ENCODE results near the gene CAMTA1. TPM values are rescaled to one million over a fixed set of nuclear protein-coding genes. Genes with fewer than 3 reads are reported as not detected.

The CAMTA1 gene
- total and polyA plus RNA-seq, 4 donors, result 18.0 to 93.5 (median 35.8) TPM

DNA sequence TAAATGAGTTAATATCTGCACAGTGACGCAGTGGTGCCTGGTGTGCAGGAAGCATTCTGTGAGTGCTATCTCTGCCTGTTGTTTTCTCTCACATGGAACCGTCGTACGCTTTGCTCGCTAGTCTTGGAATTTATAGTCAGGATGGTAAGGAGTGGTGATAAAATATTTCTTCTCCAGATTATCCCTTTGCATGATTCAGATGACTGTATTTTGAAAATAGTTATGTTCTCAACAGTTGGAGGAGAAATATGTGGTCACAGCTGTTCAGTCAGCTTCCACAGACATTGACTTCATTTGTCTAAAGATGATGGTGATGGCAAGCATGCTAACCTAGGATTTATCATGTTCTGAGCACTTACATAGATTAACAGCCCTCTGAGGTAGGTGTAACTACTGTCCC lies 944.5 kb downstream of the CAMTA1 start:
- no peak overlapping the region for H3K27ac ChIP-seq (ENCODE audit: low read depth in 1 of 2, low read length in 2 of 2)
- no peak for DNase-seq (ENCODE audit: low spot score)
- no peaks in the 10 kb centered on the region for H3K9me3 ChIP-seq (ENCODE audit: control insufficient read depth in 4 of 4, low read length in 3 of 4)
- no peak for TF ChIP-seq EGR1 (IDR thresholded peaks at IDR 0.05; ENCODE audit: low read depth in 2 of 2)
- TF ChIP-seq FOXA2 (IDR thresholded peaks at IDR 0.05), result no peak
- no peak for TF ChIP-seq JUND (IDR thresholded peaks at IDR 0.05)
- TF ChIP-seq HNF4A (conservative IDR thresholded peaks at IDR 0.05), result no peak
- no peak for TF ChIP-seq TAF1 (conservative IDR thresholded peaks at IDR 0.05)
- TF ChIP-seq RAD21 (IDR thresholded peaks at IDR 0.05), result no peak
- TF ChIP-seq, protein P1, sequence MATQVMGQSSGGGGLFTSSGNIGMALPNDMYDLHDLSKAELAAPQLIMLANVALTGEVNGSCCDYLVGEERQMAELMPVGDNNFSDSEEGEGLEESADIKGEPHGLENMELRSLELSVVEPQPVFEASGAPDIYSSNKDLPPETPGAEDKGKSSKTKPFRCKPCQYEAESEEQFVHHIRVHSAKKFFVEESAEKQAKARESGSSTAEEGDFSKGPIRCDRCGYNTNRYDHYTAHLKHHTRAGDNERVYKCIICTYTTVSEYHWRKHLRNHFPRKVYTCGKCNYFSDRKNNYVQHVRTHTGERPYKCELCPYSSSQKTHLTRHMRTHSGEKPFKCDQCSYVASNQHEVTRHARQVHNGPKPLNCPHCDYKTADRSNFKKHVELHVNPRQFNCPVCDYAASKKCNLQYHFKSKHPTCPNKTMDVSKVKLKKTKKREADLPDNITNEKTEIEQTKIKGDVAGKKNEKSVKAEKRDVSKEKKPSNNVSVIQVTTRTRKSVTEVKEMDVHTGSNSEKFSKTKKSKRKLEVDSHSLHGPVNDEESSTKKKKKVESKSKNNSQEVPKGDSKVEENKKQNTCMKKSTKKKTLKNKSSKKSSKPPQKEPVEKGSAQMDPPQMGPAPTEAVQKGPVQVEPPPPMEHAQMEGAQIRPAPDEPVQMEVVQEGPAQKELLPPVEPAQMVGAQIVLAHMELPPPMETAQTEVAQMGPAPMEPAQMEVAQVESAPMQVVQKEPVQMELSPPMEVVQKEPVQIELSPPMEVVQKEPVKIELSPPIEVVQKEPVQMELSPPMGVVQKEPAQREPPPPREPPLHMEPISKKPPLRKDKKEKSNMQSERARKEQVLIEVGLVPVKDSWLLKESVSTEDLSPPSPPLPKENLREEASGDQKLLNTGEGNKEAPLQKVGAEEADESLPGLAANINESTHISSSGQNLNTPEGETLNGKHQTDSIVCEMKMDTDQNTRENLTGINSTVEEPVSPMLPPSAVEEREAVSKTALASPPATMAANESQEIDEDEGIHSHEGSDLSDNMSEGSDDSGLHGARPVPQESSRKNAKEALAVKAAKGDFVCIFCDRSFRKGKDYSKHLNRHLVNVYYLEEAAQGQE (IDR thresholded peaks at IDR 0.05), result no peak
- TF ChIP-seq, protein P2, sequence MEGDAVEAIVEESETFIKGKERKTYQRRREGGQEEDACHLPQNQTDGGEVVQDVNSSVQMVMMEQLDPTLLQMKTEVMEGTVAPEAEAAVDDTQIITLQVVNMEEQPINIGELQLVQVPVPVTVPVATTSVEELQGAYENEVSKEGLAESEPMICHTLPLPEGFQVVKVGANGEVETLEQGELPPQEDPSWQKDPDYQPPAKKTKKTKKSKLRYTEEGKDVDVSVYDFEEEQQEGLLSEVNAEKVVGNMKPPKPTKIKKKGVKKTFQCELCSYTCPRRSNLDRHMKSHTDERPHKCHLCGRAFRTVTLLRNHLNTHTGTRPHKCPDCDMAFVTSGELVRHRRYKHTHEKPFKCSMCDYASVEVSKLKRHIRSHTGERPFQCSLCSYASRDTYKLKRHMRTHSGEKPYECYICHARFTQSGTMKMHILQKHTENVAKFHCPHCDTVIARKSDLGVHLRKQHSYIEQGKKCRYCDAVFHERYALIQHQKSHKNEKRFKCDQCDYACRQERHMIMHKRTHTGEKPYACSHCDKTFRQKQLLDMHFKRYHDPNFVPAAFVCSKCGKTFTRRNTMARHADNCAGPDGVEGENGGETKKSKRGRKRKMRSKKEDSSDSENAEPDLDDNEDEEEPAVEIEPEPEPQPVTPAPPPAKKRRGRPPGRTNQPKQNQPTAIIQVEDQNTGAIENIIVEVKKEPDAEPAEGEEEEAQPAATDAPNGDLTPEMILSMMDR (IDR thresholded peaks at IDR 0.05; ENCODE audit: low read depth, low read length, missing input control), result no peak
- TF ChIP-seq, protein P3, sequence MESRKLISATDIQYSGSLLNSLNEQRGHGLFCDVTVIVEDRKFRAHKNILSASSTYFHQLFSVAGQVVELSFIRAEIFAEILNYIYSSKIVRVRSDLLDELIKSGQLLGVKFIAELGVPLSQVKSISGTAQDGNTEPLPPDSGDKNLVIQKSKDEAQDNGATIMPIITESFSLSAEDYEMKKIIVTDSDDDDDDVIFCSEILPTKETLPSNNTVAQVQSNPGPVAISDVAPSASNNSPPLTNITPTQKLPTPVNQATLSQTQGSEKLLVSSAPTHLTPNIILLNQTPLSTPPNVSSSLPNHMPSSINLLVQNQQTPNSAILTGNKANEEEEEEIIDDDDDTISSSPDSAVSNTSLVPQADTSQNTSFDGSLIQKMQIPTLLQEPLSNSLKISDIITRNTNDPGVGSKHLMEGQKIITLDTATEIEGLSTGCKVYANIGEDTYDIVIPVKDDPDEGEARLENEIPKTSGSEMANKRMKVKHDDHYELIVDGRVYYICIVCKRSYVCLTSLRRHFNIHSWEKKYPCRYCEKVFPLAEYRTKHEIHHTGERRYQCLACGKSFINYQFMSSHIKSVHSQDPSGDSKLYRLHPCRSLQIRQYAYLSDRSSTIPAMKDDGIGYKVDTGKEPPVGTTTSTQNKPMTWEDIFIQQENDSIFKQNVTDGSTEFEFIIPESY (IDR thresholded peaks at IDR 0.05), result no peak
- TF ChIP-seq NR2F2 (IDR thresholded peaks at IDR 0.05), result no peak
- no peak for TF ChIP-seq FOXA1 (IDR thresholded peaks at IDR 0.05)
- no peak for TF ChIP-seq SP1 (IDR thresholded peaks at IDR 0.05)
- TF ChIP-seq HNF4G (IDR thresholded peaks at IDR 0.05), result no peak
- TF ChIP-seq, protein P4, sequence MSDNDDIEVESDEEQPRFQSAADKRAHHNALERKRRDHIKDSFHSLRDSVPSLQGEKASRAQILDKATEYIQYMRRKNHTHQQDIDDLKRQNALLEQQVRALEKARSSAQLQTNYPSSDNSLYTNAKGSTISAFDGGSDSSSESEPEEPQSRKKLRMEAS (IDR thresholded peaks at IDR 0.05), result no peak
- TF ChIP-seq, protein P5, sequence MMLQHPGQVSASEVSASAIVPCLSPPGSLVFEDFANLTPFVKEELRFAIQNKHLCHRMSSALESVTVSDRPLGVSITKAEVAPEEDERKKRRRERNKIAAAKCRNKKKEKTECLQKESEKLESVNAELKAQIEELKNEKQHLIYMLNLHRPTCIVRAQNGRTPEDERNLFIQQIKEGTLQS (IDR thresholded peaks at IDR 0.05), result no peak
- no peak for TF ChIP-seq GABPA (IDR thresholded peaks at IDR 0.05 in 1 of 2, conservative IDR thresholded peaks at IDR 0.05 in 1 of 2)
- no peak overlapping the region for H3K9ac ChIP-seq (ENCODE audit: low read depth in 1 of 2, low read length in 2 of 2)
- WGBS, result 96% methylated on average over 5 of the region's 5 CpGs
- H3K4me1 ChIP-seq (ENCODE audit: control insufficient read depth in 4 of 4, insufficient read depth in 4 of 4, low read length in 3 of 4), result no peaks in the 10 kb centered on the region
- no peaks in the 10 kb centered on the region for H3K27me3 ChIP-seq (ENCODE audit: control insufficient read depth in 4 of 4, insufficient read depth in 4 of 4, low read length in 3 of 4)
- H3K4me3 ChIP-seq (ENCODE audit: low read depth in 1 of 3, low read length in 3 of 3), result no peak overlapping the region
- no peaks in the 10 kb centered on the region for H3K36me3 ChIP-seq (ENCODE audit: control insufficient read depth in 4 of 4, insufficient read depth in 3 of 4, low read depth in 1 of 4, low read length in 3 of 4)

DNA sequence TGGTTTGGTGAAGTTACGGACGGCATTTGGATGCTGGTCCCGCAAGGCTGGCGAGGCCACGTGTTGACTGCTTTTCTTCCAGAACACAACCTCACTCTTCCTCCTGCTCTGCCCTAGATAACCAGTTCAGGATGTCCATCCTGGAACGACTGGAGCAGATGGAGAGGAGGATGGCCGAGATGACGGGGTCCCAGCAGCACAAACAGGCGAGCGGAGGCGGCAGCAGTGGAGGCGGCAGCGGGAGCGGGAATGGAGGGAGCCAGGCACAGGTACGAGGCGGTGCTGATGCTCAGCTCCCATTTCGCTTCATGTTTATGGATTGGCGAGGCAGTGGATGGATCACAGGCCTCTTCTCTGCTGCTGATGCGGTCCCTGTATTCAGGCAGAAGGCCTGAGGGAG lies 947.1 kb downstream of the CAMTA1 start:
- Histone ChIP-seq H3K4me3 (ENCODE audit: low read depth in 1 of 3, low read length in 3 of 3) (no peak overlapping the region), H3K9me3 (ENCODE audit: control insufficient read depth in 4 of 4, low read length in 3 of 4) (no peaks in the 10 kb centered on the region), H3K9ac (ENCODE audit: low read depth in 1 of 2, low read length in 2 of 2) (no peak overlapping the region), H3K4me1 (ENCODE audit: control insufficient read depth in 4 of 4, insufficient read depth in 4 of 4, low read length in 3 of 4) (no peaks in the 10 kb centered on the region), H3K27ac (ENCODE audit: low read depth in 1 of 2, low read length in 2 of 2) (no peak overlapping the region), H3K27me3 (ENCODE audit: control insufficient read depth in 4 of 4, insufficient read depth in 4 of 4, low read length in 3 of 4) (no peaks in the 10 kb centered on the region), H3K36me3 (ENCODE audit: control insufficient read depth in 4 of 4, insufficient read depth in 3 of 4, low read depth in 1 of 4, low read length in 3 of 4) (no peaks in the 10 kb centered on the region)
- no peak for DNase-seq (ENCODE audit: low spot score)
- 90% methylated on average over 19 of the region's 19 CpGs for WGBS
- TF ChIP-seq GABPA (IDR thresholded peaks at IDR 0.05 in 1 of 2, conservative IDR thresholded peaks at IDR 0.05 in 1 of 2) (no peak), HNF4G (IDR thresholded peaks at IDR 0.05) (no peak), SP1 (IDR thresholded peaks at IDR 0.05) (no peak), TAF1 (conservative IDR thresholded peaks at IDR 0.05) (no peak), RAD21 (IDR thresholded peaks at IDR 0.05) (no peak), FOXA2 (IDR thresholded peaks at IDR 0.05) (no peak), JUND (IDR thresholded peaks at IDR 0.05) (no peak), YY1 (IDR thresholded peaks at IDR 0.05) (no peak), FOXA1 (IDR thresholded peaks at IDR 0.05) (no peak), RXRA (IDR thresholded peaks at IDR 0.05) (no peak), NR2F2 (IDR thresholded peaks at IDR 0.05) (no peak), EGR1 (IDR thresholded peaks at IDR 0.05; ENCODE audit: low read depth in 2 of 2) (no peak), HNF4A (conservative IDR thresholded peaks at IDR 0.05) (no peak)
- TF ChIP-seq, protein P2 (IDR thresholded peaks at IDR 0.05; ENCODE audit: low read depth, low read length, missing input control), result no peak
- TF ChIP-seq, protein P3 (IDR thresholded peaks at IDR 0.05), result no peak
- TF ChIP-seq, protein P4 (IDR thresholded peaks at IDR 0.05), result no peak
- TF ChIP-seq, protein P5 (IDR thresholded peaks at IDR 0.05), result no peak

Measured in liver (tissue), 9 donors.